GM19467 (cell line): ENCODE measurements around the gene MAP2K1.
"Not testable (repeated sequence)": the region's sequence is repeated elsewhere in the genome, so short reads cannot be mapped to it uniquely, and the experiment has no call there.

Experiments
- ATAC-seq: cut with Tn5 transposase; IDR thresholded peaks from one replicate; pipeline ENCODE4 v1.9.1; 2021; ENCODE audit warnings: mild to moderate bottlenecking, moderate library complexity; ENCODE audit not compliant: unreplicated experiment

The MAP2K1 gene

GRCh38 chr15:66393037-66393436 lies 6.3 kb downstream of the MAP2K1 start:
- not testable (repeated sequence) for ATAC-seq

GRCh38 chr15:66394472-66394871 lies 7.8 kb downstream of the MAP2K1 start:
- ATAC-seq, result no peak

GRCh38 chr15:66394915-66395314 lies 8.2 kb downstream of the MAP2K1 start:
- ATAC-seq, result no peak

- no peak for ATAC-seq
These were observed 12.6 kb downstream of the MAP2K1 start for GRCh38 chr15:66399276-66399675.

- ATAC-seq, result no peak
These were observed 13.7 kb downstream of the MAP2K1 start for GRCh38 chr15:66400351-66400774.

- no peak for ATAC-seq
These were observed 14.7 kb downstream of the MAP2K1 start for GRCh38 chr15:66401130-66402021.

GRCh38 chr15:66402761-66403284 lies 16.1 kb downstream of the MAP2K1 start:
- no peak for ATAC-seq

GRCh38 chr15:66403323-66403722 lies 16.6 kb downstream of the MAP2K1 start:
- no peak for ATAC-seq

GRCh38 chr15:66404122-66404521 lies 17.4 kb downstream of the MAP2K1 start:
- ATAC-seq, result no peak

- ATAC-seq, result no peak
These were observed 17.8 kb downstream of the MAP2K1 start for GRCh38 chr15:66404532-66404931.

GRCh38 chr15:66405007-66405406 lies 18.3 kb downstream of the MAP2K1 start:
- ATAC-seq, result no peak

GRCh38 chr15:66405615-66406014 lies 18.9 kb downstream of the MAP2K1 start:
- ATAC-seq, result no peak

- ATAC-seq, result no peak
These were observed 21.5 kb downstream of the MAP2K1 start for GRCh38 chr15:66408254-66408653.

GRCh38 chr15:66408675-66409282 lies 22.1 kb downstream of the MAP2K1 start:
- ATAC-seq, result no peak

- ATAC-seq, result no peak
These were observed 22.9 kb downstream of the MAP2K1 start for GRCh38 chr15:66409565-66410108.

- no peak for ATAC-seq
These were observed 24.5 kb downstream of the MAP2K1 start for GRCh38 chr15:66411190-66411589.

- no peak for ATAC-seq
These were observed 25.5 kb downstream of the MAP2K1 start for GRCh38 chr15:66412220-66412619.

- ATAC-seq, result no peak
These were observed 26.9 kb downstream of the MAP2K1 start for GRCh38 chr15:66413579-66413978.

- ATAC-seq, result no peak
These were observed 28.6 kb downstream of the MAP2K1 start for GRCh38 chr15:66415360-66415759.

- ATAC-seq, result no peak
These were observed 31.0 kb downstream of the MAP2K1 start for GRCh38 chr15:66417736-66418135.

GRCh38 chr15:66419471-66419870 lies 32.8 kb downstream of the MAP2K1 start:
- no peak for ATAC-seq

GRCh38 chr15:66422347-66422746 lies 35.6 kb downstream of the MAP2K1 start:
- no peak for ATAC-seq
